ENCODE measurements around the gene ODAD3.

Gene ODAD3

DNA sequence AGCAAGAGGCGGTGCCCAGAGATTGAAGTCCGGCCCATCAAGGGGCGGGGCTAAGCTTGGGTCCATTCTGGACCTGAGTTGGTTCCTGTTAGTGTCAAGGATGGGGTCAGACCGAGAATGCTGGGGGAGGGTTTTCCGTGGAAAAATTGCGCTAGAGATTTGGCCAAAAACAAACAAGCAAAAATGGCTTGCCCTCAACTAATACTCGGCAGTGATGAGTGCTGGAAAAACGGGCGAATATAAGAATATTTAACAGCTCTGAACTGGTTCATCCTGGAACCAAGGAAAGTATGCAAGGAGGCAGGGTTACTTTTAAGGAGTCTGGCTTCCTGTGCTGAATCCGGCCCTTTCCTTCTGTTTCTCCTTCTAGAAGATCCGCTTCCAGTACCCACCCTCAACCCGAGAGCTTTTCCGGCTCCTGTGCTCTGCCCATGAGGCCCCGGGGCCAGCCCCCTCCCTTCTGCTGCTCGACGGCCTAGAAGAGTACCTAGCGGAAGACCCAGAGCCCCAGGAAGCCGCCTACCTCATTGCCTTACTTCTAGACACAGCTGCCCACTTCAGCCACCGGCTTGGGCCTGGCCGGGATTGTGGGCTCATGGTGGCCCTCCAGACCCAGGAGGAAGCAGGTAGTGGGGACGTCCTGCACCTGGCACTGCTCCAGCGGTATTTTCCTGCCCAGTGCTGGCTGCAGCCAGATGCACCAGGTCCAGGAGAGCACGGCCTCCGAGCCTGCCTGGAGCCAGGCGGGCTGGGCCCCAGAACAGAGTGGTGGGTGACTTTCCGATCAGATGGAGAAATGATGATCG, 59.6 kb downstream of the ODAD3 start:
- Histone ChIP-seq H3K4me2 (ENCODE audit: low read depth, low read length, poor library complexity, severe bottlenecking) (peak overlapping the region; percentile 81), H3K9me2 (replicated peaks; ENCODE audit: insufficient read depth, low read length) (no peaks in the 10 kb centered on the region), H3K36me3 (ENCODE audit: low read length) (no peaks in the 10 kb centered on the region), H2AFZ (ENCODE audit: low read depth, low read length, severe bottlenecking) (no peak overlapping the region), H3K9ac (ENCODE audit: low read length) (peak overlapping the region; percentile 69), H3K27ac (ENCODE audit: low read depth, low read length) (peak overlapping the region; percentile 81), H3K79me2 (ENCODE audit: insufficient read depth, low read length) (peaks cover 9% of the 10 kb centered on the region; the same call in 1 of the 2 replicates), H3K4me3 (ENCODE audit: insufficient read depth, low read length, poor library complexity, severe bottlenecking) (peak overlapping the region; percentile 62), H3K9me3 (ENCODE audit: insufficient read depth, low read length) (no peaks in the 10 kb centered on the region), H3K27me3 (ENCODE audit: low read length) (no peaks in the 10 kb centered on the region), H4K20me1 (ENCODE audit: low read depth, low read length) (no peaks in the 10 kb centered on the region), H3F3A (ENCODE audit: insufficient read depth) (peaks cover 22% of the 10 kb centered on the region)
- TF ChIP-seq, protein P1, sequence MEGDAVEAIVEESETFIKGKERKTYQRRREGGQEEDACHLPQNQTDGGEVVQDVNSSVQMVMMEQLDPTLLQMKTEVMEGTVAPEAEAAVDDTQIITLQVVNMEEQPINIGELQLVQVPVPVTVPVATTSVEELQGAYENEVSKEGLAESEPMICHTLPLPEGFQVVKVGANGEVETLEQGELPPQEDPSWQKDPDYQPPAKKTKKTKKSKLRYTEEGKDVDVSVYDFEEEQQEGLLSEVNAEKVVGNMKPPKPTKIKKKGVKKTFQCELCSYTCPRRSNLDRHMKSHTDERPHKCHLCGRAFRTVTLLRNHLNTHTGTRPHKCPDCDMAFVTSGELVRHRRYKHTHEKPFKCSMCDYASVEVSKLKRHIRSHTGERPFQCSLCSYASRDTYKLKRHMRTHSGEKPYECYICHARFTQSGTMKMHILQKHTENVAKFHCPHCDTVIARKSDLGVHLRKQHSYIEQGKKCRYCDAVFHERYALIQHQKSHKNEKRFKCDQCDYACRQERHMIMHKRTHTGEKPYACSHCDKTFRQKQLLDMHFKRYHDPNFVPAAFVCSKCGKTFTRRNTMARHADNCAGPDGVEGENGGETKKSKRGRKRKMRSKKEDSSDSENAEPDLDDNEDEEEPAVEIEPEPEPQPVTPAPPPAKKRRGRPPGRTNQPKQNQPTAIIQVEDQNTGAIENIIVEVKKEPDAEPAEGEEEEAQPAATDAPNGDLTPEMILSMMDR (IDR thresholded peaks at IDR 0.05; ENCODE audit: insufficient read depth, low read length, poor library complexity, severe bottlenecking) = no peak
- TF ChIP-seq EZH2phosphoT487 (conservative IDR thresholded peaks at IDR 0.05; ENCODE audit: low read length) = no peak

DNA sequence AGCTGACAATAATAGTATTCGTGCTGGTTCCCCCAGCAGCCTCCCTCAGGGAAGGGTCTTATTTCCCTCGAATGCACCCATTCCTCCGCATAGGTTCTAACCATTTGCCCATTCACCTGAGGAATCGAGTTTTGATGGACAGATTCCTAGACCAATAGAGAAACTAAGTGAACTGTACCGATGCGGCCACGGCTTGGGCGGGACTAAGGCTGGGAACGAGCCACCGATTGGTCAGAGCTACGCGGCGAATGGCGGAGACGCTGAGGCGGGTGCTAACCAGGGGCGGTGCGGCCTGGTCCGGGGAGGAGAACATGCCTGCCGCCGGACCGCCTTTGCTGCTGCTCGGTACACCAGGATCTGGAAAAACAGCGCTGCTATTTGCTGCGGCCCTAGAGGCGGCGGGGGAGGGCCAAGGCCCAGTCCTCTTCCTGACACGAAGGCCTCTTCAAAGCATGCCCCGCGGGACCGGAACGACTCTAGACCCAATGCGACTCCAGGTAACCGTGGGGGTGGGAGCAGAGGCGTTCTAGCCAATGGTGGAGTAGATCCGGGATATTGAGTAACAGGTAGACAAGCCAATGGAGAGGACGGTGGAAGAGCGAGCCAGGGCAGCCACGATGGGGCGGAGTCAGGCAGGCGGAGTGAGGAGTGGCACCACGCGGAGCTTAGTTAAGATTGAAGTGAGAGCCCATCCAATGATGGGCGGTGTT, 60.3 kb downstream of the ODAD3 start, which contains the start of gene SWSAP1:
SWSAP1 (plus strand) TSS at position 234 of the 710 bp plus-strand sequence; CDS start at position 249, 15 bp downstream.
- H2AFZ ChIP-seq (ENCODE audit: low read depth, low read length, severe bottlenecking) = peak within 1 kb of the TSS; percentile 72
- no peaks in the 10 kb centered on the region for H3K9me2 ChIP-seq (replicated peaks; ENCODE audit: insufficient read depth, low read length)
- peak within 1 kb of the TSS; percentile 81 for H3K4me2 ChIP-seq (ENCODE audit: low read depth, low read length, poor library complexity, severe bottlenecking)
- H3K27ac ChIP-seq (ENCODE audit: low read depth, low read length) = peak within 1 kb of the TSS; percentile 81
- H3K27me3 ChIP-seq (ENCODE audit: low read length) = no peaks in the 10 kb centered on the region
- TF ChIP-seq, protein P1 (IDR thresholded peaks at IDR 0.05; ENCODE audit: insufficient read depth, low read length, poor library complexity, severe bottlenecking) = no peak
- no peak for TF ChIP-seq EZH2phosphoT487 (conservative IDR thresholded peaks at IDR 0.05; ENCODE audit: low read length)
- H3K36me3 ChIP-seq (ENCODE audit: low read length) = no peaks in the 10 kb centered on the region
- H3K9me3 ChIP-seq (ENCODE audit: insufficient read depth, low read length) = no peaks in the 10 kb centered on the region
- peak within 1 kb of the TSS; percentile 69 for H3K9ac ChIP-seq (ENCODE audit: low read length)
- H4K20me1 ChIP-seq (ENCODE audit: low read depth, low read length) = no peaks in the 10 kb centered on the region
- H3K79me2 ChIP-seq (ENCODE audit: insufficient read depth, low read length) = peaks cover 9% of the 10 kb centered on the region; the same call in 1 of the 2 replicates
- peaks cover 20% of the 10 kb centered on the region for H3F3A ChIP-seq (ENCODE audit: insufficient read depth)
- H3K4me3 ChIP-seq (ENCODE audit: insufficient read depth, low read length, poor library complexity, severe bottlenecking) = peak within 1 kb of the TSS; percentile 62

DNA sequence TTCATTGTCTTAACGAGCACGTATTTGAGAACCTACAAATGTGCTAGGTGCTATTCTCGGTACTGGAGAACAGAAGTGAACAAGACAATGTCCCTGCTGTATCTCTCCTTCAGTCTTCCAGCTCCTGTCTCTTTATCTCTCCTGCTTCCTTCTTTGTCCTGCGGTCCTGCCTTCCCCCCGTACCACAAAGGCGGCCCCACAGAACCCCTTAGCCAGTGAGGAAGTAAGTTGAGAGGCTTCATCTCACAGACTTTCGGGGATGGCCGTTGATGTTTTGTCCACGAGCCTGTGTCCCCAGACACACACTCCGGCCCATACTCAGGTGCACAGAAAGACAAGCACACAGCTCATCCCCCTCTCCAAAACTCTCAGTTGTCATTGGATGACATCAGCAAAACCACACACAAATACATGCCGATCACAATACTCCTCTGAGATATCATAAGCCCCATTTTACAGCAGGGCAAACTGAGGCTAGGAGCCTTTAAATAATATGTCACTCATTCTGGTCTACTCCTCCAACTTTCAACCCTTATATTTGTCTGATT, 61.0 kb downstream of the ODAD3 start:
- Histone ChIP-seq H2AFZ (ENCODE audit: low read depth, low read length, severe bottlenecking) (peak overlapping the region; percentile 72), H3K9me3 (ENCODE audit: insufficient read depth, low read length) (no peaks in the 10 kb centered on the region), H3K4me2 (ENCODE audit: low read depth, low read length, poor library complexity, severe bottlenecking) (peak overlapping the region; percentile 81), H3K9ac (ENCODE audit: low read length) (peak overlapping the region; percentile 69), H3K27me3 (ENCODE audit: low read length) (no peaks in the 10 kb centered on the region), H3F3A (ENCODE audit: insufficient read depth) (peaks cover 18% of the 10 kb centered on the region), H3K27ac (ENCODE audit: low read depth, low read length) (peak overlapping the region; percentile 17; the same call in 1 of the 2 replicates), H3K36me3 (ENCODE audit: low read length) (no peaks in the 10 kb centered on the region), H3K79me2 (ENCODE audit: insufficient read depth, low read length) (peaks cover 9% of the 10 kb centered on the region; the same call in 1 of the 2 replicates), H3K4me3 (ENCODE audit: insufficient read depth, low read length, poor library complexity, severe bottlenecking) (peak overlapping the region; percentile 62), H3K9me2 (replicated peaks; ENCODE audit: insufficient read depth, low read length) (no peaks in the 10 kb centered on the region), H4K20me1 (ENCODE audit: low read depth, low read length) (no peaks in the 10 kb centered on the region)
- TF ChIP-seq EZH2phosphoT487 (conservative IDR thresholded peaks at IDR 0.05; ENCODE audit: low read length) = no peak
- TF ChIP-seq, protein P1 (IDR thresholded peaks at IDR 0.05; ENCODE audit: insufficient read depth, low read length, poor library complexity, severe bottlenecking) = no peak
